PC-3 (cell line): Measurements from ENCODE around the gene PCDHGC3. TPM values are rescaled to one million over a fixed set of nuclear protein-coding genes. Genes with fewer than 3 reads are reported as not detected.

Experiments used
- ATAC-seq: fragments of 200-7000 bp; cut with Tn5 transposase; 2 replicates; pipeline ENCODE4 v1.9.1; 2020; ENCODE audit warnings: mild to moderate bottlenecking, moderate library complexity
- BruUV-seq: library from RNA; stranded (reverse); fragments of 400-500 nt; replicated peaks from 2 replicates; lab custom pipeline; 2021; lab: Mats Ljungman, UMichigan
- CTCF ChIA-PET: fragments of 300-600 bp; sonication (Branson Sonifier 250); formaldehyde crosslinking; loops from one replicate; lab custom pipeline; 2022; ENCODE audit warnings: antibody characterized with exemption; lab: Charles Lee
- POLR2A ChIA-PET: fragments of 300-600 bp; sonication (Branson Sonifier 250); formaldehyde crosslinking; loops from one replicate; lab custom pipeline; 2022; ENCODE audit warnings: antibody characterized with exemption; ENCODE audit not compliant: unreplicated experiment; lab: Charles Lee
- DNase-seq: peaks from one replicate; pipeline ENCODE4 v3.0.0-alpha.2; 2015
- H2AFZ ChIP-seq: fragments of 300-600 bp; sonication (generic); 2 replicates; pipeline ENCODE4 v1.6.0; 2016; ENCODE audit warnings: antibody characterized with exemption, low read length
- H3F3A ChIP-seq: fragments of 300-600 bp; sonication (generic); one replicate; pipeline ENCODE4 v1.6.0; 2017; ENCODE audit warnings: antibody characterized with exemption, low read length, control low read depth, mild to moderate bottlenecking; ENCODE audit not compliant: unreplicated experiment
- H3K27ac ChIP-seq: fragments of 300-600 bp; sonication (generic); 2 replicates; pipeline ENCODE4 v1.5.1; 2016; ENCODE audit warnings: mild to moderate bottlenecking, low read length
- H3K27me3 ChIP-seq: fragments of 300-600 bp; sonication (generic); 2 replicates; pipeline ENCODE4 v1.6.1; 2016; ENCODE audit warnings: low read length, mixed read lengths
- H3K36me3 ChIP-seq: fragments of 300-600 bp; sonication (generic); 2 replicates; pipeline ENCODE4 v1.6.1; 2016; ENCODE audit warnings: low read depth, mixed run types, low read length, mixed read lengths
- H3K4me1 ChIP-seq: fragments of 300-600 bp; sonication (generic); 2 replicates; pipeline ENCODE4 v1.5.1; 2016; ENCODE audit warnings: low read length; ENCODE audit not compliant: insufficient read depth
- H3K4me2 ChIP-seq: fragments of 300-600 bp; sonication (generic); 2 replicates; pipeline ENCODE4 v1.6.0; 2016; ENCODE audit warnings: low read length
- H3K4me3 ChIP-seq: fragments of 300-600 bp; sonication (generic); 2 replicates; pipeline ENCODE4 v1.5.1; 2016; ENCODE audit warnings: mild to moderate bottlenecking, low read length, mixed read lengths
- H3K79me2 ChIP-seq: fragments of 300-600 bp; sonication (generic); 2 replicates; pipeline ENCODE4 v1.6.1; 2017; ENCODE audit warnings: low read length, mixed read lengths
- H3K9ac ChIP-seq: fragments of 300-600 bp; sonication (generic); 2 replicates; pipeline ENCODE4 v1.6.0; 2016; ENCODE audit warnings: mild to moderate bottlenecking, low read length
- H3K9me2 ChIP-seq: fragments of 300-600 bp; sonication (generic); replicated peaks from 2 replicates; pipeline ENCODE4 v1.6.1; 2016; ENCODE audit warnings: mixed run types, low read length, mixed read lengths
- H3K9me3 ChIP-seq: fragments of 300-600 bp; sonication (generic); 2 replicates; pipeline ENCODE4 v1.6.1; 2016; ENCODE audit warnings: low read length, mixed read lengths
- H4K20me1 ChIP-seq: fragments of 300-600 bp; sonication (generic); 2 replicates; pipeline ENCODE4 v1.6.1; 2016; ENCODE audit warnings: low read length, mixed read lengths
- EZH2 ChIP-seq: fragments of 300-600 bp; sonication (generic); IDR thresholded peaks from one replicate; pipeline ENCODE4 v1.6.1; 2017; ENCODE audit warnings: antibody characterized with exemption, mild to moderate bottlenecking, low read length; ENCODE audit not compliant: unreplicated experiment
- EZH2phosphoT487 ChIP-seq: fragments of 300-600 bp; sonication (generic); IDR thresholded peaks from 2 replicates; pipeline ENCODE4 v1.6.1; 2018; ENCODE audit warnings: mild to moderate bottlenecking, antibody characterized with exemption, low read length, borderline replicate concordance
- intact Hi-C: fragments of 100-400 bp; cut with micrococcal nuclease; formaldehyde crosslinking; loops from 2 replicates; pipeline ENCODE4 v1.9.0; 2023
- total RNA-seq: library from RNA; depleted of rRNA; stranded (reverse); fragments of >200 nt; gene quantifications from 2 replicates; pipeline ENCODE4 v1.2.3, GENCODE V29; 2014
- TF ChIP-seq, protein P1 (sequence below): fragments of 300-600 bp; sonication (generic); conservative IDR thresholded peaks from 2 replicates; pipeline ENCODE4 v1.5.1; 2017; ENCODE audit warnings: antibody characterized with exemption, low read depth, mild to moderate bottlenecking, low read length

PCDHGC3 gene
- total RNA-seq, 1 experiment from 2014 or later, result 2.1 TPM

DNA sequence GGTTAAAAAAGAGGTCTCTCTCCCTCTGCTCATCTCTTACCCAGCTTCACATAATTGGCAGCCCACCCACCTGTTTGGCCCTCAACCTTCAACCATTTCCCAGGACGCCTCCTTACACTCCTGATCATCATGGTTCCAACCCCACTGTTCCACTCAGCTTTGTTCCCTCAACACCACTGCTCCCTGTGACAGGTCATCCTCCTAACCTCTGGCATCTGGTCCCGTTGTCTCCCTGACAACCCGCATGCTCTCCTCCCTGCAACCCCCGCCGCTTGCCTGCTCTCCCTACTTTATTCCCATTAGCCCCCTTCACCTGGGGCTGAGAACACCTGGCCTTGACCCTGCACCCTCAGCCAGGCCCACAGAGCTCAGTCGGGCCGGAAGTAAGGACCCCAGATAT lies 26.0 kb downstream of the PCDHGC3 start:
- Histone ChIP-seq H2AFZ (no peak overlapping the region), H3K4me2 (no peak overlapping the region), H3K9ac (no peak overlapping the region), H3K4me1 (no peaks in the 10 kb centered on the region), H3K27ac (no peak overlapping the region), H3K36me3 (no peaks in the 10 kb centered on the region), H3K79me2 (no peaks in the 10 kb centered on the region), H3K4me3 (no peak overlapping the region), H3K27me3 (no peaks in the 10 kb centered on the region), H3K9me3 (no peaks in the 10 kb centered on the region), H3F3A (no peaks in the 10 kb centered on the region), H3K9me2 (no peaks in the 10 kb centered on the region), H4K20me1 (no peaks in the 10 kb centered on the region)
- TF ChIP-seq, protein P1, sequence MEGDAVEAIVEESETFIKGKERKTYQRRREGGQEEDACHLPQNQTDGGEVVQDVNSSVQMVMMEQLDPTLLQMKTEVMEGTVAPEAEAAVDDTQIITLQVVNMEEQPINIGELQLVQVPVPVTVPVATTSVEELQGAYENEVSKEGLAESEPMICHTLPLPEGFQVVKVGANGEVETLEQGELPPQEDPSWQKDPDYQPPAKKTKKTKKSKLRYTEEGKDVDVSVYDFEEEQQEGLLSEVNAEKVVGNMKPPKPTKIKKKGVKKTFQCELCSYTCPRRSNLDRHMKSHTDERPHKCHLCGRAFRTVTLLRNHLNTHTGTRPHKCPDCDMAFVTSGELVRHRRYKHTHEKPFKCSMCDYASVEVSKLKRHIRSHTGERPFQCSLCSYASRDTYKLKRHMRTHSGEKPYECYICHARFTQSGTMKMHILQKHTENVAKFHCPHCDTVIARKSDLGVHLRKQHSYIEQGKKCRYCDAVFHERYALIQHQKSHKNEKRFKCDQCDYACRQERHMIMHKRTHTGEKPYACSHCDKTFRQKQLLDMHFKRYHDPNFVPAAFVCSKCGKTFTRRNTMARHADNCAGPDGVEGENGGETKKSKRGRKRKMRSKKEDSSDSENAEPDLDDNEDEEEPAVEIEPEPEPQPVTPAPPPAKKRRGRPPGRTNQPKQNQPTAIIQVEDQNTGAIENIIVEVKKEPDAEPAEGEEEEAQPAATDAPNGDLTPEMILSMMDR, result no peak
- TF ChIP-seq EZH2 (no peak), EZH2phosphoT487 (no peak)
- CTCF ChIA-PET, result no interaction called here
- DNase-seq (no peak), ATAC-seq (no peak)
- POLR2A ChIA-PET, result no interaction called here
- no TSS peak for BruUV-seq
- intact Hi-C loops, result no loop called here

DNA sequence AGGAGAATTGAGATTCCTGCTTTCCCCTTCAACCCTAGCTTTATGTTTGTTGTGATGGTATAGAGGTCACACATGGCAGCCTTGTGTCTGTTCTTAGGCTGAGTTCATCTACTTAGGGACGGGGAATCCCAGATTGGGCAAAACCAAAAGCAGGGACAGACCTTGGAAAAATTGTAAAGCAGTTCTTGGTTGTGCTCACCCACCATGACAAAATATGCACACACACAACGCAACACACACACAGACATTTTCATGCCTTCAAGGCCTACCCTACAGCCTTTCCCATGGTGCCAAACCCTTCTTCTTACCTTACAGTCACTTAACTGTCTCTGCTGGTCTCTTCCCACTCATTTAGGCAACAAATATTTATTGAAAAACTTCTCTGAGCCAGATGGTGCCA lies 27.9 kb downstream of the PCDHGC3 start:
- Histone ChIP-seq H4K20me1 (no peaks in the 10 kb centered on the region), H3K4me3 (no peak overlapping the region), H3K36me3 (no peaks in the 10 kb centered on the region), H3F3A (no peaks in the 10 kb centered on the region), H3K27me3 (no peaks in the 10 kb centered on the region), H3K4me2 (no peak overlapping the region), H3K79me2 (no peaks in the 10 kb centered on the region), H3K27ac (no peak overlapping the region), H3K4me1 (0 out of 2 replicates have a peak, but pooled peaks cover 4% of the 10 kb centered on the region), H3K9me3 (no peaks in the 10 kb centered on the region), H3K9ac (no peak overlapping the region), H2AFZ (no peak overlapping the region), H3K9me2 (no peaks in the 10 kb centered on the region)
- POLR2A ChIA-PET, result no interaction called here
- ATAC-seq (no peak), DNase-seq (no peak)
- intact Hi-C loops, result no loop called here
- CTCF ChIA-PET, result no interaction called here
- BruUV-seq, result no TSS peak
- TF ChIP-seq, protein P1, result no peak
- no peak for TF ChIP-seq EZH2
- no peak for TF ChIP-seq EZH2phosphoT487

DNA sequence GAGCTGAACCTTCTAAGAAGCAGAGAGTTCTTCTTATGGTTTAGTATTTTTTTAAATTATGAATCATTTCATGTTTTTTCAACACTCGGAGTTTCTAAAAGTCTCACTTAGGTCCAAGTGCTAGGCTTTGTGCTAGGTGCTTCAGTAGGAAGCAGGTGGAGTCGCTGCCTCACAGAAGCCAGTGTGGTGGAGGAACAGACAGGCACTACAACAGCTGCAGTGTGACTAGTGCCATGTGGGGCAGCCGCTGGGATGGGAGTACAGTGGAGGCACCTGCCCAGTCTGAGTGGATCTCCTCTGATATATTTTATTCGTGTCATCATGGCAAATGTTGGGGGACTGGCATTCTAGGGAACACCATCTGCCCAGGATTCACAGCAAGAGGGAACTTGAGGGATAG lies 28.4 kb downstream of the PCDHGC3 start:
- Histone ChIP-seq H3K9me3 (no peaks in the 10 kb centered on the region), H2AFZ (no peak overlapping the region), H3K27me3 (no peaks in the 10 kb centered on the region), H3K4me2 (no peak overlapping the region), H3K9ac (no peak overlapping the region), H3F3A (no peaks in the 10 kb centered on the region), H3K79me2 (no peaks in the 10 kb centered on the region), H3K4me3 (no peak overlapping the region), H3K4me1 (peaks cover 7% of the 10 kb centered on the region; the same call in 1 of the 2 replicates), H3K27ac (no peak overlapping the region), H3K36me3 (no peaks in the 10 kb centered on the region), H3K9me2 (no peaks in the 10 kb centered on the region), H4K20me1 (no peaks in the 10 kb centered on the region)
- TF ChIP-seq EZH2phosphoT487 (no peak), EZH2 (no peak)
- TF ChIP-seq, protein P1, result no peak
- intact Hi-C loops, result no loop called here
- ATAC-seq, result no peak
- no peak for DNase-seq
- ChIA-PET CTCF (no interaction called here), POLR2A (no interaction called here)
- BruUV-seq, result no TSS peak
